ENCODE data around the gene FASTKD1. TPM values are rescaled to one million over a fixed set of nuclear protein-coding genes. Genes with fewer than 3 reads are reported as not detected.
"Not testable (repeated sequence)": the region's sequence is repeated elsewhere in the genome, so short reads cannot be mapped to it uniquely, and the experiment has no call there.

The FASTKD1 gene
- total and polyA plus RNA-seq, 4 experiments from 2014 or later, result 12.4 to 31.8 (median 21.6) TPM

DNA sequence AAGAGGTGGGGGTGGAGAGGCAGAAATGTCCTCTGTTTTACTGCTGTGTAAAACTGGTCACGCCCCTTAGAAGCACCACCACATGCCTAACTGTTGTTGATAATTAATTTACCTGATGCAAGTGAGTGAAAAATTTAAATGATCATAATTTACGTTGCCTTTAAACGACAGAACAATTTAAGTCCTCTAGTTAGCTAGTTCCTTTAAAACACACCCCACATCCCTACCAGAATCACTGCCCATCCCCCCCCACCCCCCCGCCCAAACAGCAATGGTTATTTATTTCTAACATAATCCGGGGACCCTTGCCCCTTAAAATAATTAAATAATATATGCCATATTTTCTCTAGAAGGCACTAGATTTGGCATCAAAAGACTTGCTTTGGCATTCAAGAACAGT, 9.9 kb upstream of the FASTKD1 start:
- POLR2A ChIA-PET (ENCODE audit: partially characterized antibody), result interaction anchor here (1.3 to 2.6 kb wide), 5 partner anchors 10 to 244 kb away, joined by 4 to 41 read pairs (median 9); partner anchors contain the start of genes BBS5, FASTKD1 and UBR3
- Mint-ChIP-seq H3K36me3 (peaks cover 0 to 15% of the 10 kb centered on the region in 2 donors), H3K4me1 (peaks cover 16 to 42% (median 29%) of the 10 kb centered on the region in 4 donors), H3K27ac (peak overlapping the region; percentile 90 to 100 (median 100)), H3K4me3 (peak overlapping the region in 4 of 8 donors; percentile 39 to 96 (median 58)), H3K27me3 (no peaks in the 10 kb centered on the region), H3K9me3 (peaks cover 0 to 8% (median 4%) of the 10 kb centered on the region in 8 donors)
- intact Hi-C loops (cut with micrococcal nuclease), result loop anchor here (5.0 kb wide), 1 partner anchor 1344 kb away; the partner anchor contains the start of gene GORASP2
- peaks cover 28% of the 10 kb centered on the region for H3K4me1 ChIP-seq (ENCODE audit: insufficient read depth, low read length)
- H3K4me3 ChIP-seq (ENCODE audit: low read length in 2 of 2), result no peak overlapping the region
- H3K36me3 ChIP-seq (ENCODE audit: insufficient read depth, low read length), result no peaks in the 10 kb centered on the region
- no peak for DNase-seq
- H3K27me3 ChIP-seq (ENCODE audit: insufficient read depth, low read length), result no peaks in the 10 kb centered on the region
- H3K9me3 ChIP-seq (ENCODE audit: control insufficient read depth in 1 of 2, low read length in 2 of 2), result no peaks in the 10 kb centered on the region
- peak overlapping the region; percentile 94 for H3K27ac ChIP-seq (ENCODE audit: low read depth, low read length)
- CTCF ChIA-PET (ENCODE audit: partially characterized antibody), result interaction anchor here (1.6 to 2.3 kb wide), 2 partner anchors 10 kb away, joined by 5 to 10 read pairs; partner anchors contain the start of gene FASTKD1

GRCh38 chr2:169582552-169583266, 9.0 kb upstream of the FASTKD1 start:
- not testable (repeated sequence) for H3K27ac ChIP-seq (ENCODE audit: low read depth, low read length); H3K27me3 Mint-ChIP-seq; H3K27me3 ChIP-seq (ENCODE audit: insufficient read depth, low read length); H3K36me3 ChIP-seq (ENCODE audit: insufficient read depth, low read length); DNase-seq; H3K4me3 ChIP-seq (ENCODE audit: low read length in 2 of 2); H3K9me3 Mint-ChIP-seq; H3K9me3 ChIP-seq (ENCODE audit: control insufficient read depth in 1 of 2, low read length in 2 of 2)
- H3K36me3 Mint-ChIP-seq, result peaks cover 0 to 15% of the 10 kb centered on the region in 2 donors
- peak overlapping the region; percentile 25 to 99 (median 84) for H3K27ac Mint-ChIP-seq
- peaks cover 22% of the 10 kb centered on the region for H3K4me1 ChIP-seq (ENCODE audit: insufficient read depth, low read length)
- POLR2A ChIA-PET (ENCODE audit: partially characterized antibody), result interaction anchor here (1.2 to 2.6 kb wide), 2 partner anchors 9 to 10 kb away, joined by 3 to 41 read pairs; partner anchors contain the start of gene FASTKD1
- intact Hi-C loops (cut with micrococcal nuclease), result loop anchor here (5.0 kb wide), 1 partner anchor 1345 kb away; the partner anchor contains the start of gene GORASP2
- CTCF ChIA-PET (ENCODE audit: partially characterized antibody), result interaction anchor here (1.4 to 1.6 kb wide), 2 partner anchors 9 kb away, joined by 4 to 5 read pairs; partner anchors contain the start of gene FASTKD1
- peaks cover 14 to 37% (median 26%) of the 10 kb centered on the region in 4 donors for H3K4me1 Mint-ChIP-seq
- H3K4me3 Mint-ChIP-seq, result peak overlapping the region in 3 of 8 donors; percentile 23 to 50 (median 48)

DNA sequence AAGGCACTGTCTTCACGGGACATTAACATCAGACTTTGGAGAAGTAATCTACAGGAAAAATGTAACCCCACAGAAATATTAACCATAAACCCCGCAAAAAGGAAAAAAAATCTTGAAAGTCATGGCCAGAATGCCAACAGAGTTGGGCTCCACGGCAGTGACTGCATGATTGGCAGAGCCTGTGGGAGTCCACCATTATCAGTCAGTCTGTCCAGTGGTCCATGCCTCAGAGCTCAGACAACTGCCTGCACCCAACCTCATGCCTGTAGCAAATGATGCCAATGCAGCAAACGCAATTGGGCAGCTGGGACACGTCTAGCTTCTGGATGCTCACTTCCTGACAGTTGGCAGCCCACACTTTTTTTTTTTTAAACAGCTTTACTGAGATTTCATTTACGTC, 5.4 kb upstream of the FASTKD1 start:
- Histone ChIP-seq H3K9me3 (ENCODE audit: control insufficient read depth in 1 of 2, low read length in 2 of 2) (no peaks in the 10 kb centered on the region), H3K36me3 (ENCODE audit: insufficient read depth, low read length) (no peaks in the 10 kb centered on the region), H3K4me1 (ENCODE audit: insufficient read depth, low read length) (no peaks in the 10 kb centered on the region), H3K27ac (ENCODE audit: low read depth, low read length) (no peak overlapping the region), H3K27me3 (ENCODE audit: insufficient read depth, low read length) (no peaks in the 10 kb centered on the region), H3K4me3 (ENCODE audit: low read length in 2 of 2) (no peak overlapping the region)
- H3K9me3 Mint-ChIP-seq, result peaks cover 0 to 5% (median 2%) of the 10 kb centered on the region in 8 donors
- H3K27me3 Mint-ChIP-seq, result peaks cover 2 to 3% of the 10 kb centered on the region in 2 donors
- intact Hi-C loops (cut with micrococcal nuclease), result no loop called here
- ChIA-PET CTCF (ENCODE audit: partially characterized antibody) (no interaction called here), POLR2A (ENCODE audit: partially characterized antibody) (no interaction called here)
- H3K4me3 Mint-ChIP-seq, result no peak overlapping the region
- peaks cover 2 to 3% (median 3%) of the 10 kb centered on the region in 4 donors for H3K4me1 Mint-ChIP-seq
- no peak for DNase-seq
- H3K36me3 Mint-ChIP-seq, result peaks cover 0 to 3% of the 10 kb centered on the region in 2 donors
- H3K27ac Mint-ChIP-seq, result peak overlapping the region in 1 of 7 donors; percentile 44

DNA sequence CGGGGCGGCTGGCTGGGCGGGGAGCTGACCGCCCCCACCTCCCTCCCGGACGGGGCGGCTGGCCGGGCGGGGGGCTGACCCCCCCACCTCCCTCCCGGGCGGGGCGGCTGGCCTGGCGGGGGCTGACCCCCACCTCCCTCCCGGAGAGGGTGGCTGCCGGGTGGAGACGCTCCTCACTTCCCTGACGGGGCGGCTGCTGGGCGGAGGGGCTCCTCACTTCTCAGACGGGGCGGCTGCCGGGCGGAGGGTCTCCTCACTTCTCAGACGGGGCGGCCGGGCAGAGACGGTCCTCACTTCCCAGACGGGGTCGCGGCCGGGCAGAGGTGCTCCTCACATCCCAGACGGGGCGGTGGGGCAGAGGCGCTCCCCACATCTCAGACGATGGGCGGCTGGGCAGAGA, 1.6 kb upstream of the FASTKD1 start:
- CTCF ChIA-PET (ENCODE audit: partially characterized antibody), result not testable (repeated sequence)

GRCh38 chr2:169574539-169574938, 874 bp upstream of the FASTKD1 start:
- POLR2A ChIA-PET (ENCODE audit: partially characterized antibody), result interaction anchor here (0.6 to 4.0 kb wide), 2 partner anchors 10 to 248 kb away, joined by 3 to 41 read pairs; partner anchors contain the start of gene PPIG
- H3K9me3 ChIP-seq (ENCODE audit: control insufficient read depth in 1 of 2, low read length in 2 of 2); H3K36me3 Mint-ChIP-seq; H3K27me3 Mint-ChIP-seq; CTCF ChIA-PET (ENCODE audit: partially characterized antibody); H3K4me3 ChIP-seq (ENCODE audit: low read length in 2 of 2); H3K27me3 ChIP-seq (ENCODE audit: insufficient read depth, low read length); H3K9me3 Mint-ChIP-seq; H3K27ac ChIP-seq (ENCODE audit: low read depth, low read length); H3K36me3 ChIP-seq (ENCODE audit: insufficient read depth, low read length); DNase-seq: not testable (repeated sequence)
- Mint-ChIP-seq H3K4me1 (peaks cover 14 to 30% (median 24%) of the 10 kb centered on the region in 4 donors), H3K27ac (peak overlapping the region in 1 of 7 donors; percentile 57), H3K4me3 (peak overlapping the region in 2 of 8 donors; percentile 45 to 48)
- intact Hi-C loops (cut with micrococcal nuclease), result loop anchor here (5.0 kb wide), 1 partner anchor 97 kb away; the partner anchor contains the start of gene BBS5
- peaks cover 12% of the 10 kb centered on the region for H3K4me1 ChIP-seq (ENCODE audit: insufficient read depth, low read length)

More for the DNA sequence above, 1.6 kb upstream of the FASTKD1 start:
- H3K4me3 Mint-ChIP-seq; H3K36me3 ChIP-seq (ENCODE audit: insufficient read depth, low read length); H3K27me3 Mint-ChIP-seq; H3K9me3 Mint-ChIP-seq; intact Hi-C loops (cut with micrococcal nuclease); H3K27ac ChIP-seq (ENCODE audit: low read depth, low read length); H3K9me3 ChIP-seq (ENCODE audit: control insufficient read depth in 1 of 2, low read length in 2 of 2); DNase-seq; H3K4me3 ChIP-seq (ENCODE audit: low read length in 2 of 2); H3K36me3 Mint-ChIP-seq; H3K27me3 ChIP-seq (ENCODE audit: insufficient read depth, low read length); H3K27ac Mint-ChIP-seq: not testable (repeated sequence)
- peaks cover 11 to 24% (median 19%) of the 10 kb centered on the region in 4 donors for H3K4me1 Mint-ChIP-seq
- H3K4me1 ChIP-seq (ENCODE audit: insufficient read depth, low read length), result peaks cover 12% of the 10 kb centered on the region
- POLR2A ChIA-PET (ENCODE audit: partially characterized antibody), result interaction anchor here (0.6 to 4.0 kb wide), 2 partner anchors 9 to 247 kb away, joined by 3 to 41 read pairs; partner anchors contain the start of gene PPIG

GRCh38 chr2:169573974-169574299, 272 bp upstream of the FASTKD1 start:
- peak overlapping the region; percentile 87 to 98 (median 95) for H3K27ac Mint-ChIP-seq
- DNase-seq, result no peak
- H3K36me3 Mint-ChIP-seq, result peaks cover 0 to 11% of the 10 kb centered on the region in 2 donors
- H3K27me3 ChIP-seq (ENCODE audit: insufficient read depth, low read length), result no peaks in the 10 kb centered on the region
- intact Hi-C loops (cut with micrococcal nuclease), result loop anchor here (1.0 to 5.0 kb wide), 6 partner anchors 10 to 253 kb away; partner anchors contain the start of genes BBS5, CFAP210, PHOSPHO2 and PPIG
- peaks cover 2 to 3% of the 10 kb centered on the region in 2 donors for H3K27me3 Mint-ChIP-seq
- no peaks in the 10 kb centered on the region for H3K9me3 ChIP-seq (ENCODE audit: control insufficient read depth in 1 of 2, low read length in 2 of 2)
- ChIA-PET CTCF (ENCODE audit: partially characterized antibody) (interaction anchor here (1.5 to 1.9 kb wide), 3 partner anchors 9 to 251 kb away, joined by 5 to 10 read pairs (median 6); partner anchors contain the start of genes METTL5 and PPIG), POLR2A (ENCODE audit: partially characterized antibody) (interaction anchor here (0.6 to 4.0 kb wide), 6 partner anchors 9 to 225 kb away, joined by 3 to 41 read pairs (median 6); partner anchors contain the start of genes PPIG and SSB)
- H3K4me3 ChIP-seq (ENCODE audit: low read length in 2 of 2), result peak overlapping the region; percentile 38 to 80
- H3K4me3 Mint-ChIP-seq, result peak overlapping the region; percentile 95 to 99 (median 97)
- no peaks in the 10 kb centered on the region for H3K36me3 ChIP-seq (ENCODE audit: insufficient read depth, low read length)
- peak overlapping the region; percentile 82 for H3K27ac ChIP-seq (ENCODE audit: low read depth, low read length)
- H3K4me1 Mint-ChIP-seq, result peaks cover 14 to 32% (median 25%) of the 10 kb centered on the region in 4 donors
- peaks cover 12% of the 10 kb centered on the region for H3K4me1 ChIP-seq (ENCODE audit: insufficient read depth, low read length)
- no peaks in the 10 kb centered on the region for H3K9me3 Mint-ChIP-seq

Measured in CD4-positive, alpha-beta memory T cell (primary cell).